ENCODE measurements around the gene EPHA6.

The EPHA6 gene

DNA sequence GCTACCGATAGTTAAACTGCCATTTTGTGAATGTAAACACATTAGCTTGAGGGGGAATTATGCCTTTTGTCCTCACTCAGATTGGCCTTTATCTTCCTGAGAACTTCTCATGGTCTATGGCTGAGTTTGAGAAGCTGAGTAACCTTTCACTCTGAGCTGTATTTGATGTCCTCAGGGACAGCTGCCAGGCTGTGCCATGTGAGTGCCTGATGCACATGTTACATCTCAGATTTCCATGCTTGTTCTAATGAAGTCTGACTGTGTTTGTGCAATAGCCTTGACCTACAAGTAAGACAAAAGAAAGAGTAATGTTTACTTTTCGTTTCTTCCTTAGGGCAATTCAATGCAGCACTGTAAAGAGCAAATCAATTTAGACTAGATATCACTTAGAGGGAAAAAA, 906.0 kb downstream of the EPHA6 start:
- DNase-seq, result no peak

GRCh38 chr3:97721446-97721845, 907.1 kb downstream of the EPHA6 start:
- no peak for DNase-seq

DNA sequence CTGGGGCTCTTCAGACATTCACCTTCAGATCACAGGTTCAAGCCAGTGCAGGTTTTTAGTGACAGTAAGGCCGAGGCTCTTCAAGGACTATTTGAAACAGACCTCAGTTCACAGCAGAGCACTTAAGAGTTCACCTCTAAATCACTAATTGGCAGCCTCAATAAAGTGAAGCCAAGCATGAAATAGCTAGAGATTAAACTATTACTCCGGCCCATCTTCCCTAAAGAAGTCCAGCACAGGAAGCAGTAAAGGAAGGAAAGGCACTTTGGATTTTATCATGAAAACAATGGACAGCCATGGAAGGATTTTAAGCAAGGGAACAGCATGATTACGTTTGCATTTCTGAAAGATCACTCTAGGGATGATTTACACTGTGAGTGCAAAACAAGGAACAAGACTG, 922.5 kb downstream of the EPHA6 start:
- DNase-seq, result no peak

- DNase-seq, result no peak
Observed at GRCh38 chr3:97738761-97739160, 924.4 kb downstream of the EPHA6 start.

DNA sequence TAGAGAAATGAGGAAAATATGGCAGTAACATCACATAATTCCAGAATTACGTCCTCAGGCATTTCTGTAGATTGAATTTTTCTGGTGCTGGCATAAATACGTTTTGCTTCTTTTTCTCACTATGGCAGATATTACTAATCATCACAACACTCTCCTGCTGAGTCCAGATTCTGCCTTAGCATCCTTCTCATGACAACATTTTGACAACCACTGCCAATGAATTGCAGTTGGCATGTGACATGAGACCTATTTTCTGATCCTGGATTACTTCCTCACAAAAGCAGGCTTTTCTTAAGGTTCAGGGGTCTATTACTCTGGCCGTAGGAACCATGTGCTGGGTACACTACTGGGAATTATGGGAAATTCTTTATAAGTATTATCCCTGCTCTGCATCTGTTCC, 927.6 kb downstream of the EPHA6 start:
- DNase-seq, result no peak

DNA sequence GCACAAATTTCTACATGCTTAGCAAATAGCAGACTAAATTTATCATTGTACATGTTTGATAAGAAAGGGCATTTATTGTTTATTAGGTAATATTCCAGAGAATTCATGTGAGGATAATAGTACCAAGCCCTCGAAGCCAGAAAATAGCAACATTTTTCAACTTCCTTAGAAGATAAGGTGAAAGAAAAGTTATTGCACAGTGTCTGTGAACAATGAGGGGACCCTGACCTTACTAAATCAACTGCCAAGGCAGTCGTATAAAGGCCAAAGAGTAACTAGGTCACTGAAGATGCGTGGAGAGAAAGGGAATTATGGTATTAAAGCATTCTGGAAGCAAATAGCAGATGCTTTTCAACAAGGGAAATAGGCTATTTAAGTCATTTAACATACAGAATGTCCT, 929.9 kb downstream of the EPHA6 start:
- no peak for DNase-seq

- no peak for DNase-seq
Observed at GRCh38 chr3:97763586-97764406, 949.4 kb downstream of the EPHA6 start.

DNA sequence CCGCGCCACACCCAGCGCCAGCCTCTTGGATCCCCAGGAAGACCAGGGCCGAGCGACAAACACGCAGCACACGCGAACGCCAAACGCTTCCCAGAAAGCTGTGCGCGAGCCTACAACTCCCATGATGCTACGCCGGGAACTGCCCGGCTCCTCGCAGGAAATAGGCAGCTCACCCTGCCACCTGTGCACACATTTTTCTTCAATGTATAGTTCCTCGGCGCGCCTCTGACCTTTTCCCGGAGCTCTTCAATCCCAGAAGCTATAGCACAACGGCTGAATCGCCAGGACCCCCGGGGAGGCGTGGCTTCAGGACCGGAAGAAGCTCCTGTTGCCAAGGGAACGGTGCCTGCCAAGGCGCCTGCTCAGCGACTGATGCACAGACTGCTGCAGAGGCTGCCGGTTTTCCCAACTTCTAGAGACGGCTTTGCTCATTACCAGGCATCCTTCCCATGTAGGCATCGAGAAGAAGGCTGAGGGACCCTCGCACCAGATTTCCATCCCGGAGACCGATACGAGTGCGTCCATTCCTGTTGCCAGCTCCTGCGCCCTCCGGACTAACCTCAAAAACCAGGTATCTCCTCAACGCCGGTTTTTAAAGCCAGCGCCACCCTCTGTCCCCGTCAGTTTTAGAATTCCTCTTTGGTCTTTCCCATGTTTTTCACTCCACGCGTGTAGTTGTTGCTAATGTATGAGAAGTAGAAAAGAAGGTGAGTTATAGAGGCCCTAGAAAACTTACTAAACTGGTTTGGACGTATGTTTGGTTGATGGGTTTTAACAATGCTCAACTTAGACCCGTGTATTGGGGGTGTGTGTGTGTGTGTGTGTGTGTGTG, 950.2 kb downstream of the EPHA6 start, which contains the start of gene ARL6:
Gene ARL6, plus strand, starts transcription at position 352 of the 832 bp plus-strand sequence. CDS start 3,350 bp downstream, outside the sequence.
- peak; percentile 98 for DNase-seq

DNA sequence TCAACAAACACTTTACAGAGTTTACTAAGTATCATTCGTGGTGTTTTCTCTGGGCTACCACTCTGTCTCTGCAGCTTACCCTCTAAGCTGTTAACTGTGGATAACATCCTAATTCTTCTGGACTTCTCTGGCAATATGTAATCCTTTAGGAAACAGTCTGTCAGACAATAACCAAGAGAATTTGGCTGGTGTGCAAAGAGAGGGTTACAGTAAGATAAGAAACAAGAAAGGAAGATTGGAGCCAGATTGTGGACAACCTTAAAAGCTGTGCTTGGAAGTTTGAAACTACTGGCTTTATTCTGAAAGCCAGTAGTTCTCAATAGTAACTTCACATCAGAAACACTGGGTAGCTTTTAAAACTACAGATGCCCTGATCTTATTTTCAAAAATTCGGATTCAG, 950.9 kb downstream of the EPHA6 start:
- DNase-seq, result no peak

- no peak for DNase-seq
Observed at GRCh38 chr3:97772926-97773325, 958.5 kb downstream of the EPHA6 start.

DNA sequence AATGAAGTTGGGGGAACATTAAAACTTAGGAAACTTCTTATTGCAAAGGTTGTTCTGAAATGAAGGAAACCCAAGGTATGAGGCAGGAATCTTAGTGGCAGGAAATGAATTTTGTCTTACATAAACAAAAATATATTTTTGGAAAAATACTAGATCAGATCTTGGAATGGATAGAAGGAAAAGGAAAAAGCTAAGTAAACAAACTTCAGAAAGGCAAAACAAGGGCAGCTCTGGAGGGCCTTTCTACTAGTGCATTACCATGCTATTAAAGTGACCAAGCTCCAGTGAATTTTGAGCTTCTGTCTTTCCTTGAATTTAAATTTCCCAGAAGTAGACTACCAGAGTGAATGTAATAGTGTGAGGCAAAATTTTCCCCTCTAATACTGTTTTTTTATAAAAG, 963.8 kb downstream of the EPHA6 start:
- no peak for DNase-seq

- peak; percentile 47 for DNase-seq
Observed at GRCh38 chr3:97793420-97794019, 979.1 kb downstream of the EPHA6 start.

- no peak for DNase-seq
Observed at GRCh38 chr3:97795951-97796350, 981.6 kb downstream of the EPHA6 start.

All from COR-L47 (cell line).